IMR-90 (cell line): Measurements from ENCODE around the gene HMGCL.

Source experiments
- CTCF ChIP-seq: conservative IDR thresholded peaks from 2 replicates; pipeline ENCODE4 v1.5.1; 2012; ENCODE audit warnings: mild to moderate bottlenecking, low read depth, low read length, improper control_type of control experiment
- MXI1 ChIP-seq: IDR thresholded peaks from 2 replicates; pipeline ENCODE4 v1.6.1; 2012; ENCODE audit warnings: low read depth, mild to moderate bottlenecking, low read length, moderate library complexity, borderline replicate concordance

GRCh38 chr1:23799255-23799569 is 26.0 kb downstream of the HMGCL start:
- no peak for TF ChIP-seq CTCF
- no peak for TF ChIP-seq MXI1
